Cerebellar cortex (tissue), 1 donor: ENCODE results near the gene PLPPR3.

Source experiments
- DNase-seq: peaks from one replicate; pipeline ENCODE4 v3.0.0-alpha.2; 2015; ENCODE audit warnings: low spot score

The PLPPR3 gene

GRCh38 chr19:808423-808775 lies 13.4 kb downstream of the PLPPR3 start:
- DNase-seq = no peak

GRCh38 chr19:807627-808422 lies 13.9 kb downstream of the PLPPR3 start:
- no peak for DNase-seq

GRCh38 chr19:806815-807421 lies 14.8 kb downstream of the PLPPR3 start:
- DNase-seq = no peak

- no peak for DNase-seq
Observed at GRCh38 chr19:805600-806550, 15.9 kb downstream of the PLPPR3 start.

GRCh38 chr19:805166-805551 lies 16.6 kb downstream of the PLPPR3 start:
- DNase-seq = no peak

- no peak for DNase-seq
Observed at GRCh38 chr19:804419-805165, 17.2 kb downstream of the PLPPR3 start.

GRCh38 chr19:803686-804418 lies 17.9 kb downstream of the PLPPR3 start:
- no peak for DNase-seq

- DNase-seq = no peak
Observed at GRCh38 chr19:803099-803561, 18.6 kb downstream of the PLPPR3 start.

- DNase-seq = no peak
Observed at GRCh38 chr19:802498-803098, 19.2 kb downstream of the PLPPR3 start.

GRCh38 chr19:801861-802497 lies 19.8 kb downstream of the PLPPR3 start:
- DNase-seq = no peak

- no peak for DNase-seq
Observed at GRCh38 chr19:801030-801860, 20.5 kb downstream of the PLPPR3 start.

- no peak for DNase-seq
Observed at GRCh38 chr19:800360-801029, 21.3 kb downstream of the PLPPR3 start.

GRCh38 chr19:799076-799881 lies 22.5 kb downstream of the PLPPR3 start:
- DNase-seq = no peak

GRCh38 chr19:798415-799075 lies 23.2 kb downstream of the PLPPR3 start:
- DNase-seq = no peak

GRCh38 chr19:797528-798414 lies 24.0 kb downstream of the PLPPR3 start:
- DNase-seq = peak; percentile 63
